ENCODE measurements around the gene HSD11B2.

Gene HSD11B2

DNA sequence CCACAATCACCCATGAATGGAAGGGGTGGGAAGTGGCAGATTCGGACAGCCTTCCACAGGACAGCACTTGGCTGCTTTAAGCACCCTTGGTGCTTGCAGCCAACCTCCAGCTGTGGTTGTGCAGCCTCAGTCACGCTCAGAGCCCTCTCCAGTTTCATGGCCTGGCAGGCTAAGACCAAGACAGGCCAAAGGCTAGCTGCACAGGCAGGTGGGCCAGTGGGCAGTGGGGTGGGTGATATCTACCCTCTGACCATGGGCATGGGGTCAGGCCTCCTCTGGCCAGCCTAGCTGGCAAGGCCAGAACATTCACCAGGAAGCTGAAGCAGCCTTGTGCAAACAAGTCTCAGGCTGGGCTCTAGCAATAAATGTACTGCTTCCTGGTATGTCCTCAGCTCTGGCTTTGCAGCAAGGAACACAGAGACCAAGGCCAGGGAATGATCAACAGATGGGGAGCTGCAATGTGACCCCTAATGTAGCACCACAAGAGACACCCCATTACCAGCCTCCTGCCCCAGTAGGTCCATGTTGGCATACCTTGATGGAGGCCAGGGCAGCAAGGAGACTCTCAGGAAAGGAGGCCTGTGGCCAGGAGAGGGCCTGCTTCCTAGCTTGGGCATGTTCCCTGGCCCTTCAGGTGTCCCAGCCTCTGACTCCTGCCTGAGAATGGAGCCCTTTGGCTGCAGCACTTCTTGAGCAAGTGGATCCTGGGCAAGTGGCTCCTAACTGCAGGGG is 20.9 kb downstream of the HSD11B2 start:
- DNase-seq (ENCODE audit: low read depth): no peak

- DNase-seq (ENCODE audit: low read depth): no peak
Measured at GRCh38 chr16:67454104-67454503, 23.2 kb downstream of the HSD11B2 start.

GRCh38 chr16:67454852-67455251 is 23.9 kb downstream of the HSD11B2 start:
- DNase-seq (ENCODE audit: low read depth): no peak

- DNase-seq (ENCODE audit: low read depth): peak; percentile 40
Measured at GRCh38 chr16:67456391-67457081, 25.6 kb downstream of the HSD11B2 start.

DNA sequence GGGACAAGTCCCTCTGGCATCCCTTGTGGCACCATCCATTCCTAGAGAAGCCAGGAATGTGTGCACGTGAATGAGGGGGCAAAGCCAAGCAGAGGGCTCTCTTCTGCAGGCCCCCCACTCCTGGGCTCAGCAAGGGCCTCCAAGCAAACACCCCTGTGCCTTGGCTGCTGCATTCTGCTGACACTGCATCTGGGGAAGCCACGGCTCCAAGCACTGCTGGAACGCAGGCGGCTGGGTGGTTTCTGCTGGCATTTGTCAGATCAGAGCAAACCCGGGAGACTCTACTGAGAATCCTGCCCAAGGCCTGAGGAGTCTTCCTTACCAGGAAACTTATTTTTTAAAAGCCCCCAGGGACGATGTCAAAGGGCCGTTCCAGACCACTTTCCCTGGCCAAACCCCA is 26.7 kb downstream of the HSD11B2 start:
- no peak for DNase-seq (ENCODE audit: low read depth)

GRCh38 chr16:67458121-67458641 is 27.3 kb downstream of the HSD11B2 start:
- no peak for DNase-seq (ENCODE audit: low read depth)

DNA sequence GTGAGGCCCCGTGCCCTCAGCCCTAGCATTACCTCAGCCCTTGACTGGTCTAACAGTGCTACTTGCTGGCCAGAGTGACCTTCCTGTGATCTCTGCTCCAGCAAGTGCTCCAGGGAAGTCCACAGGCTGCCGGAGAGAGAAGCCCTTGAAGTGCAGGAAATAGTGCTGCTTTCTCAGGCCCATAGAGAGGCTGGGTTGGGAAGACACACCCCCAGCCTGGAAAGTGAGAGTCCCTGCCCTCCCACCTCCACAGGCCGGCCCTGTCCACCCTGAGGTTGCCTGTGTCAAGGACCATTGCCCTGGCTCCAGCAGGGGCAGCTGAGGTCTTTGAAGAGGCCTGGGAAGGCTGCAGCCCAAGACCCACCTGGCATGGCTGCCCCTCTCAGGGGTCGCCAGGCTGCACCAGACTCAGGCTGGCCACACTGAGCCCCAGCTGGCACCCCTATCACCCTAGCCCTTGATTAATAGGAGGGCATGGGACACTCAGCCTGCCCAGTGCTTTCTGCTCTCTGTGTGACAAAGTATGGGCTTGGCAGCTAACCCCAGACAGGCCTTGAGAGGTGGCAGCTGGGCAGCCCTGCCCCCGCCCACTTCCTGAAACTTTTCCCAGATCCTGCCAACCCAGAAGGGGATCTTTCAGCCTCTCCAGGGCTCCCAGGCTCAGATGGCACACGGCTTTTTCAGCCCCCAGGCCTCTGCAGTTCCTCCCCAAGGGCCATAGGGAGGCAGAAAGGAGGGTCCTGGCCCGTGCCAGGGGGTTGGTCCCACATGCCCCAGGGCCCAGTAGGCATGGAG is 28.3 kb downstream of the HSD11B2 start:
- no peak for DNase-seq (ENCODE audit: low read depth)

DNA sequence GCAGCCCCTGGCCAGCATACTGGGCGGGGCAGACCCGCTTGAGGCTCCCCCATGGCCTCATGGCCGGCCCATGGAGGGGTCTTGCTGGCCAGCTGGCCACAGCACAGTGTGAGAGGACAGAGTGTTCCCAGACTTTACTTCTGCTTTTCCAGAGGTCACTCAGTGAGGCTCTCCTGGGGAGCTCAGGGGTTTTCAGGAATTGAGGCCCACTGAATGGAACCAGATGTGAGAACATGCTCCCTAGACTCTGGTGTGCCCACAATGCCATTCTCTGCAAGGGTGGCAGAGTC is 28.9 kb downstream of the HSD11B2 start:
- no peak for DNase-seq (ENCODE audit: low read depth)

- DNase-seq (ENCODE audit: low read depth): no peak
Measured at GRCh38 chr16:67460168-67460567, 29.2 kb downstream of the HSD11B2 start.

GRCh38 chr16:67460961-67461360 is 30.0 kb downstream of the HSD11B2 start:
- DNase-seq (ENCODE audit: low read depth): no peak

GRCh38 chr16:67461600-67462278 is 30.8 kb downstream of the HSD11B2 start:
- no peak for DNase-seq (ENCODE audit: low read depth)

- no peak for DNase-seq (ENCODE audit: low read depth)
Measured at GRCh38 chr16:67462279-67462655, 31.3 kb downstream of the HSD11B2 start.

- DNase-seq (ENCODE audit: low read depth): no peak
Measured at GRCh38 chr16:67463059-67463458, 32.1 kb downstream of the HSD11B2 start.

- no peak for DNase-seq (ENCODE audit: low read depth)
Measured at GRCh38 chr16:67463691-67464090, 32.8 kb downstream of the HSD11B2 start.

DNA sequence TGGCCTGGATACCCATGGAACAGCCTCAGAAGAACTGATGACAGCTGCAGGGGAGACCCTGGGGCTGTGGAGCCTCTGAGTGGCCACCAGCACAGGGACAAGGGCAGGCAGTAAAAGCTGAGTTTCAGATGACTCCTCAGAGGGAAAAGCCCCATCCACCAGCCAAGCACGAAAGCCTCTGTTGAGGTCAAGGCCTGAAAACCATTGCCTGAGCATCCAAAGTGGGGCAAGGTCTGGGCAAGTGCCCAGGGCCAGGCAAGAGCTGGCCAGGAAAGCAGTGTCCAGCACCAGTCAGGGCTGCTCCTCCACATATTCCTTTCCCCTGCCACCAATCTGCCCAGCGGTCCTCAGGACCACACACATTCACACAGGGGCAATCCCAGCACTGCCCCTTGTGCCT is 33.6 kb downstream of the HSD11B2 start:
- no peak for DNase-seq (ENCODE audit: low read depth)

DNA sequence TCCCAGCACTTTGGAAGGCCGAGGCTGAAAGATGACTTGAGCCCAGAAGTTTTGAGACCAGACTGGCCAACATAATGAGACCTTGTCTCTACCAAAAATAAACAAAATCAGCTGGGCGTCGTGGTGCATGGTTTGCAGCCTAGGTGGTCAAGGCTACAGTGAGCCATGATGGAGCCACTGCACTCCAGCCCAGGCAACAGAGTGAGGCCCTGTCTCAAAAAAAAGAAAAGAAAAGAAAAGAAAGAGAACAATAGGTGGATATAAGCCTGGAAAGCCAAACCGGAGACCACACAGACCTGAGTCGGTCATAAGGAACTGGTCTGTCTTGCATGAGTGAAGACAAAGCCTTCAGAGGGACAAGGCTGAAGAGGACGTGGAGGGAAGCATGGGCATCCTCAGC is 35.7 kb downstream of the HSD11B2 start:
- no peak for DNase-seq (ENCODE audit: low read depth)

- no peak for DNase-seq (ENCODE audit: low read depth)
Measured at GRCh38 chr16:67468731-67469130, 37.8 kb downstream of the HSD11B2 start.

DNA sequence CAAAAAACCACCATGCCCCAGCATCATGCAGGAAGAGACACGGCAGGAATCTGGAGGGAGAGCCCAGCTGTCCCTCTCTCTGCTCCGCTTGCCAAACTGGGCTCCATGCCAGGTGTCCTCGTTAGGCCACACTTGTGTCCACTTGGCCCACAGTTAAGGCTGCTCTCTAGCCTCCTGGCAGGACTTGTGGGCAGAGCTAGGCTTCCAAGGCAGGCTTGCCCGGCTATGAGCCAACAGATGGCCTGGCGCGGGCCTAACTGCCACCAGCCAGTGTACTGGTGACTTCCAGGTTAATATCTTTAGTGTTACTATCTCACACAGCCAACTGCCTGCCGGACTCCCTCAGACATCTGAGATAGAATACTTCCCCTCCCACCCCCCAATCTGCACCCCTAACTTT is 39.4 kb downstream of the HSD11B2 start:
- no peak for DNase-seq (ENCODE audit: low read depth)

- no peak for DNase-seq (ENCODE audit: low read depth)
Measured at GRCh38 chr16:67471758-67472384, 41.0 kb downstream of the HSD11B2 start.

- DNase-seq (ENCODE audit: low read depth): no peak
Measured at GRCh38 chr16:67474551-67475455, 43.9 kb downstream of the HSD11B2 start.
